D721Med (cell line): ENCODE data around the gene PHC1.
A peak's percentile ranks its signal among the peaks of the same experiment; 100 is the strongest.

Experiments
- DNase-seq: peaks from one replicate; pipeline ENCODE4 v3.0.0; 2011; ENCODE audit warnings: low spot score; ENCODE audit not compliant: insufficient read length
- FAIRE-seq: peaks from 2 replicates; lab custom pipeline; 2011; peaks lifted over from hg19 to GRCh38; lab: Jason Lieb, UNC
- TF ChIP-seq, protein P1 (sequence below): IDR thresholded peaks from 2 replicates; pipeline ENCODE4 v1.5.1; 2012; ENCODE audit warnings: mild to moderate bottlenecking, control low read depth; ENCODE audit not compliant: insufficient read depth; ENCODE audit errors: missing control alignments

Gene PHC1

DNA sequence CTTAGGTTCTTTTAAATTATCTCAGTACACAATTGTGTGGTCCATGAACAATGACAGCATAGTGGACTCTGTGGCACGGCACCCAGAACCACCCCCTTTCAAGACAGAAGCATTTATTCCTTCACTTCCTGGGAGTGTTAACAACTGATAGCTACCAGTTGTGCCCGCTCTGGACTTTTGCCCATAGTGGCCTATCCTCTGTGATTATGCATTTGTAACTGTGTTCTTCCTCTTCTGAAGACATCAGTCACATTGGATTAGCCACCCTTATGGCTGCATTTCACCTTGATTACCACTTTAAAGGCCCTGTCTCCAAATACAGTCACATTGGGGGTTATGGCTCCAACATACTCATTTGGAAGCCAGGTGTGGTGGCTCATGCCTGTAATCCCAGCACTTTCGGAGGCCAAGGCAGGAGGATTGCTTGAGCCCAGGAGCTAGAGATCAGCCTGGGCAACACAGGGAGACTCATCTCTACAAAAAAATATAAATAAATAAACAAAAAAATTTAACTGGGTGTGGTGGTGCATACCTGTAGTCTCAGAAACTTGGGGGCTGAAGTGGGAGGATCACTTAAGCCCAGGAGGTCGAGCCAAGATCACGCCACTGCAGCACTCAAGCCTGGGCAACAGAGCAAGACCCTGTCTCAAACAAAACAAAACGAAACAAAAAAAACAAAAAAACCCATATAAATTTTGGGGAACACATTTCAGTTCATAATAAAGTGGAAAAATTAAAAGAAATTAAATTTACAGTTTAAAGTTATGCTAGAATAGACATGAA lies 27.6 kb upstream of the PHC1 start:
- FAIRE-seq (no peak), DNase-seq (no peak)
- TF ChIP-seq, protein P1, sequence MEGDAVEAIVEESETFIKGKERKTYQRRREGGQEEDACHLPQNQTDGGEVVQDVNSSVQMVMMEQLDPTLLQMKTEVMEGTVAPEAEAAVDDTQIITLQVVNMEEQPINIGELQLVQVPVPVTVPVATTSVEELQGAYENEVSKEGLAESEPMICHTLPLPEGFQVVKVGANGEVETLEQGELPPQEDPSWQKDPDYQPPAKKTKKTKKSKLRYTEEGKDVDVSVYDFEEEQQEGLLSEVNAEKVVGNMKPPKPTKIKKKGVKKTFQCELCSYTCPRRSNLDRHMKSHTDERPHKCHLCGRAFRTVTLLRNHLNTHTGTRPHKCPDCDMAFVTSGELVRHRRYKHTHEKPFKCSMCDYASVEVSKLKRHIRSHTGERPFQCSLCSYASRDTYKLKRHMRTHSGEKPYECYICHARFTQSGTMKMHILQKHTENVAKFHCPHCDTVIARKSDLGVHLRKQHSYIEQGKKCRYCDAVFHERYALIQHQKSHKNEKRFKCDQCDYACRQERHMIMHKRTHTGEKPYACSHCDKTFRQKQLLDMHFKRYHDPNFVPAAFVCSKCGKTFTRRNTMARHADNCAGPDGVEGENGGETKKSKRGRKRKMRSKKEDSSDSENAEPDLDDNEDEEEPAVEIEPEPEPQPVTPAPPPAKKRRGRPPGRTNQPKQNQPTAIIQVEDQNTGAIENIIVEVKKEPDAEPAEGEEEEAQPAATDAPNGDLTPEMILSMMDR: no peak

DNA sequence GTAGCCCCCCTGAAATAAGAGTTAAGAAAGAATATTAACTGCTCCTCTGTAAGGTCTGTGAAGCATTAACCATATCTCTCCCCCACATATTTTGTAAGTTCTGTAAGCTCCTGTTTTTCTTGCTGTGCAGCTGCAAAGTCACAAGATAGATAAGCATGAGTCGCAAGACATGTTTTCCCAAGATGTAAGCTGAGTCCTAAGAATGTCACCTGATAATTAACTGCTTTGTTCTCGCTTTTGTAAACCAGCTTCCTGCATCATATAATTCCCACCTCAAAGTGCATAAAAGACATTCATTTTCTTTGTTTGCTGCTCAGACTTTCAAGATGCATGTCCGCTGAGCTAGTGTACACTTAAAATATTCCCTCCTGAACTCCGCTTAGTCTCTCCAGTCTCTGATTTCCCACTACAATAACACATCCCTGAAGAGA lies 27.0 kb upstream of the PHC1 start:
- no peak for DNase-seq
- no peak for FAIRE-seq
- TF ChIP-seq, protein P1: no peak

DNA sequence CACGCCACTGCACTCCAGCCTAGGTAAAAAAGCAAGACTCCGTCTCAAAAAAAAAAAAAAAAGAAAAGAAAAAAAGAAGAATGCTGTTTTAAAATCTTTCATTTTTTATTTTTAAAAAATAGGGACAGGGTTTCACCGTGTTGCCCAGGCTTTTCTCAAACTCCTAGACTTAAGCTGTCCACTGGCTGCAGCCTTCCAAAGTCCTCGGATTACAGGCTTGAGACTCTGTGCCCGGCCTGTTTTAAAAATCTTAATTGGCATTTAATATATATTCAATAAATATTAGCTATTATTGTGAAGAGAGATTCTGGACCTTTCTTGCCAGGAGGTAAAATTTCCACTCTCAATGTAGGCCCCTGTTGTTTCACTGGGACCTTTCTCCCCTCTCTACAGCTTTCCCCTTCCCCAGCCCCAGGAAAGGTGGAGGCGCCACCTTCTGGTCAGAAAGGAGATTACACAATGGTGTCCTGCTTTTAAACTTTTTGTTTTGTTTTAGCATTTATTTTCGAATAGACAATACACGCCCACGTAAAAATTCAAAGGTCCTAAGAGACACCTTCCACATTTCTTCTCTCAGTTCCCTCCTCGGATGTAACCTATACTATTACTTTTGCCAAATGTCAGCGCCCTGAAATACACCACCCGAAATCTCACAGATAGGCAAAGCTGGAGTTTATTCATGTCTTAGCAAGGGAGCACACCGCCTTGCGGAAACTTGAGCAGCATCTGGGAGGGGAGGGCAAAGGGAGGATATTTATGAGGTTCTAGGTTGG lies 23.8 kb upstream of the PHC1 start:
- TF ChIP-seq, protein P1: peak; percentile 85
- DNase-seq (no peak), FAIRE-seq (no peak)

DNA sequence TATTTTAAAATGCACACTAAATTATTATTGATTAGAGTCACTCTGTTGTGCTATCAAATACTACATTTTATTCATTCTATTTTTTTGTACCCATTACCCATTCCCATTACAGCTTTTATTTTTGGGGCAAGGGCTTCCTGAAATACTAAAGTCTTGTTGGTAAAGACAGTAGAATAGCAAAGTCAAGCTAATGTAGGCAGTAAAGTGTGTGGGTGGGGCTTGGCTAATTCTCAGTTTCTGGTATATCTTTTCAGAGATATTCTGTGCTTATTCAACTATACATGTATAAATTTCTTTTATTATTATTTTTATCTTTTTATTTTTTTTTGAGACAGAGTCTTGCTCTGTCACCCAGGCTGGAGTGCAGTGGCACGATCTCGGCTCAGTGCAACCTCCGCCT lies 22.3 kb upstream of the PHC1 start:
- FAIRE-seq: no peak
- no peak for DNase-seq
- TF ChIP-seq, protein P1: no peak

DNA sequence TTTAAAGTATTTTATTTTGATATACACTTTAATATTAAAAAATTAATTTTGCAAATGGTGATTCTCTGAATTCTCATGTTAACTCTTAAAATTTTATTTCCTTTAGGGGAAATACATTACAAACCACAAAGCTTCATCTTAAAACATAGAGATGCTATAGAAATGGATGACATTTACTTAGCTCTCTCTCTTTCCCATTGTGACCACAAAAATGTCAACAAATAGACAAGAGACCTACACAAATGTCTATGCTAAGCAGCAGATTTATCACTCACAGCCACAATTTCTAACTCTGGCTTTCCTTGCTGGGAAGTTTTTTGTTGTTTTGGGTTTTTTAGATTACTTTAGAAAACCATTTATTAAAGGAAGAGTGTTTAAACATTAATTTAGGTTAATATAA lies 19.9 kb upstream of the PHC1 start:
- DNase-seq: no peak
- no peak for FAIRE-seq
- TF ChIP-seq, protein P1: no peak

DNA sequence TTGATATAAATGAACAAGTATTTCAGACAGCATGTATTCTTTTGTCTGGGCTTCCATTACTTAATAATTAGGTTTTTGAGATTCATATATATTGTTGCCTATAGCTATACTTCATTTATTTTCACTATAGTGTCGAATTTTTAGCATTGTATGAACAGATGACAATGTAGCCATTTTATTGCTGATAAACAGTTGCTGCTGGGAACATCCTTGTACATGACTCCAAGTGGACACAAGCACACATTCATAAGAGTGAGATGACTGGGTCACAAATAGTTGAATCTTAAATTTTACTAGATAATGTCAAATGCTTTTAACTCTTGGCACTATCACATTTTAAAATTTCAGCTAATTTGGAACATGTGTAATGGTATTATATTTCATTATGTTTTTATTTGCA lies 19.3 kb upstream of the PHC1 start:
- no peak for DNase-seq
- FAIRE-seq: no peak
- TF ChIP-seq, protein P1: no peak
